Daoy (cell line): Measurements from ENCODE around the gene CCDC141. TPM values are rescaled to one million over a fixed set of nuclear protein-coding genes. Genes with fewer than 3 reads are reported as not detected.
"Not testable (repeated sequence)": the region's sequence is repeated elsewhere in the genome, so short reads cannot be mapped to it uniquely, and the experiment has no call there.

Experiments used
- DNase-seq: peaks from one replicate; pipeline ENCODE4 v3.0.0-alpha.2; 2015; ENCODE audit warnings: low read depth
- total RNA-seq: library from RNA; depleted of rRNA; stranded (reverse); fragments of >200 nt; shearing (Covaris generic); gene quantifications from 2 replicates; pipeline ENCODE4 v1.2.3, GENCODE V29; 2014

CCDC141 gene
- total RNA-seq, 1 experiment from 2014 or later = not detected

DNA sequence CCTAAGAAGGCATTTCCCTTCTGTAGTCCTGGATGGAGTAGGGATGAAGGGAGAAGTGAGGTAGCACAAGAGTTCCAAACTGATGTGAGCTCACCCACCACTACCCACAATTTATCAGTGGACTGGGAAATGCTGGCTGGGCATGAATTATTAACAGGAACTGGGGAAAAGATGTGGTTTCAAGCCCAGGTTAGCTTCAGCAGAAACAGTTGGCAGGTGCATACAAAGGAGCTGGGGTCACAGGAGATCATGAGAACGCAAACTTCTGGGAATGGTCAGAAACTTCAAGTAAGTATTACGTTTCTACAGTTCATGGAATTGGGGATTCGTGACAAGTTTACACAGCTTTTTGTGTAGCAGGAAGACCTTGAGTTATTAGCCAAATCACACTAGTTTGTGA lies 5.4 kb downstream of the CCDC141 start:
- DNase-seq = no peak

DNA sequence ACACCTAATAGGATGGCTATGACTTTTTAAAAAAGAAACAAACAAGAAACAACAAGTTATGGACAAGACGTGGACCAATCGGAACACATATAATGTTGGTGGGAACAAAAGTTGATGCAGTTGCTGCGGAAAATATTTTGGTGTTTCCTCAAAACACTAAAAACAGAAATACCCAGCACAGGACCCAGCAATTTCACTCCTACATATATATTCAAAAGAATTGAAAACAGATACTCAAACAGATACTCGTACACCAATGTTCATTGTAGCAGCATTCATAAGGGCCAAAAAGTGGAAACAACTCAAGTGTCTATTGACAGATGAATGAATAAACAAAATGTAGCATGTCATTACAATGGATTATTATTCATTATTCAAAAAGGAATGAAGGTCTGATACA lies 12.1 kb downstream of the CCDC141 start:
- DNase-seq = no peak

DNA sequence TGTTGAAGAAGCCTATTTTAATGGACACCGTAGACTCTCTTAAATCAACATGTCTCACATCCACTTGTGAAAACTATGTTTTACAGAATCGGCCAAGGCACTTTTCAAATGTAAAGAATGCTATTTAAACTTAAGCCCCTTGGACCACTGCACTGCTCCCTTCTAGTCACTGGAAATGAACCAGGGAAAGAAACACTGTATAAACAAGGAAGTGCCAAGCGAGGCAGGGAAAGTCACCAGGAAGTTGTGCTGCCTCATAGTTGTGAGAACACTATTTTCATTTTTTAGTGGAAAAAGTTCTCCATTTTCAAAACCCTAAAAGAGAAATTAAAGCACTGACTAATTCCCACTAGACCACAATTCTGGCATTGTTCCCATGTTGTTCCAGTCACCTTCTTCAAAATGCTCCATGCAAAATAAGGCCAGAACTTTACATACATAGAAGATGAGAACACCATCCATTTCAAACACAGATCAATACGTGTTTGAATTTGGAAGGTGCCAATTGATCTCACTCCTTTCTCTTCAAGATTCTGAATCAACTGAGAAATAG lies 13.5 kb downstream of the CCDC141 start:
- DNase-seq = no peak

DNA sequence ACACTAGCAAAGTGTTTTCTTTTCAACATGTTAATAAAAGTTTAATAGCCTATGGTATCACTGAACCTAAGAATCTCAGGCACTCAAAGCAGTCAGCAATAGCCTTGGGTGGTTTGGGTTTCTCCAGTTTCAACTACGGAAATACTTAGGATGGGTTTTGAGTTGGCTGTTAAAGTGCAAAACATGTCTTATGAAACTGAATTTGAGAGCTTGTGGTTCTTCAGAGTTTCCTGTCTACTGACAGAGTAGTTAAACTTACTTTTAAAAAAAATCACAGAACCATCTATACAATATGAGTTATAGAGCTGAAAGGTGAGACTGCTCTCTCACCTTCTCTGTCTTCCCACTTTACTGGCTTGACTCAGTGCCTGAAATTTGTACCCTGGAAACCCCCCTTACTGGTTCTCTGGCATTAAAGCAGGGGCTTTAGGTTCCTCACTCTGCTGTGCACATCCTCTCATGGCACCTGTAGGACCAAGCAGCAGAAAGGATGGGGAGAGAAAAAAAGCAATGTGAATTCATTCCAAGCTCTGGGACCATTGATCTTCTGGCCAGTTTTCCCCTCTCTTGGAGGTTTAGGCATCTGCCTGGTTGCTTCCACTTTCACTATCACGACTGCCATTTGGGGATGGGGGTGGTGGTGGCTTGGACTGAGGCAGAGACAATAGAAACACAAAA lies 18.1 kb downstream of the CCDC141 start:
- no peak for DNase-seq

DNA sequence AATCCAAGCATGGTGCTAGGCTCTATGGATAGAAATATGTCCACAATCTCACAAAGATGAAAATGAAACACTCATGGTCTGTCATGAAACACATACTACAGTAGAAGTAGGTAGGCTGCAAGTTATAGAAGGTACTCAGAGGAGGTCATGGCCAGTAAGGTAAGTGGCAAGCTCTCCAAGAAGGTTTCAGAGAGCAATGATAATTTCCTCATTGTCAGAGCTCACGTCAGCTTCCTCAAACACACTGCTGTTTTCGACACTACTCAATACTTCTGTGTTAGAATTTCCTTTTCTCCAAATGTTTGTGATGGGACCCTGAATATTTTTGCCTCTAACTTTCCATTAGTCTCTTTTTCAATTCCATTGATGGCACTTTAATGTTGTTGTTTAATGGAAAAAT lies 25.5 kb downstream of the CCDC141 start:
- DNase-seq = no peak

DNA sequence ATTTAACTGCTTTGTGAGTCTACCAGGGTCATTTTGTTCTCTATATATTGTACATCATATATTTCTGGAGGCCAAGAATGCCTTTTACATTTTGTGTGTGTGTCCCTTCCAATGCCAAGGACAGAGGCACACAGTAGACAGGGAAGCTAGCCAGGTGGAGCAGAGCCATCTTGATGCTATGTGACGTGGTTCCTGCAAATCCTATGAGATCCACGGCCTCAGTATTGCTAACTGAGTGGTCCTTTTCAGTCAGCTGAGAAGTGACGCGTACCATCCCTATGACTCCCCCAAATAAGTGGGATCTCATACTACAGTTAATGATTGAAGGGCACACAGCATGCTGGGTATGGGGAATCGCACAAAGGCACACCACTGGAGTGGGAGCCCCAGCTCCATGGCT lies 27.3 kb downstream of the CCDC141 start:
- DNase-seq = no peak

DNA sequence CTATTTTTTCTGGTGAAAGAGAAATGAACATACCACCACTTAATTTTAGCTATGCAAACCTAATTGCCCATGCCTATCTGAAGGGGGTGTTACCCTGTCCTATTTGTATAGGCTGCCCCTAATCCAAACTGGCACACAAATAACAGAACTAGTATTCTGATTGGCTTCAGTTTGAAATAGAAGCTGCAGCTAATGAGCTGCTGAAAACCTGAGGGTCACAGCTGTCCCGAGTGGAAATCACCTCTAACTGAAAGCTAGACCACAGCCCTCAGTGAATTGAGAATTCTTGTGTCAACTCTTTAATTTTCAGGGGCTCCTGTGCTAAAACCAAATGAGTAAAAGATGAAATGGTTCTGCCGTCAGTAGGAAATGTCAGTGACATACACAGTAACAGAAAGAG lies 28.7 kb downstream of the CCDC141 start:
- no peak for DNase-seq

DNA sequence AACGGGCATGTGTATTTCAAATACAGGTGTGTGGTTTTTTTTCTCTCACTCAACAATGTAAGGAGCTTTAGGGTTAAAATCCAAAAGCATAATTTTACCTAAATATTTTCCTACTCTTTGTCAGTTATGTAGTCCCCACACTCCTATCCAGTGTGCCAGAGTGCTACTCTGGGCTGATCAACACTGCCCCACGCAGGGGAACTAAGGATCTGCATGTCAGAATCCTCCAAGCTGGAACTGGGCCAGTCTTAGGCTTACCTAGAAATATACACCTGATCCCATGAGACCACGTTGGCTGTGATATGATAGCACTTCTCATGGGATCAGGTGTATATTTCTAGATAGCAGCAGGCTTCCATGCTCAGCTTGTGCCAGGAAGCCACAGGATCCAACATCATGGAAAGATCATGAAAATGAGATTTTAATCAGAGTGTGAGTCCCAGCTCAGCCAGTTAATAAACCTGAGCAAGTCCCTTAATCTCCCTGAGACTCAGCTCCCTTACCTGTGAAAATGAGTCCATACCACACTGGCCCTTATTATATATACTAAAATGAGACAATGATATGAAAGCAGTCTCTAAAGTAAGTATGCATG lies 29.7 kb downstream of the CCDC141 start:
- DNase-seq = peak; percentile 6

DNA sequence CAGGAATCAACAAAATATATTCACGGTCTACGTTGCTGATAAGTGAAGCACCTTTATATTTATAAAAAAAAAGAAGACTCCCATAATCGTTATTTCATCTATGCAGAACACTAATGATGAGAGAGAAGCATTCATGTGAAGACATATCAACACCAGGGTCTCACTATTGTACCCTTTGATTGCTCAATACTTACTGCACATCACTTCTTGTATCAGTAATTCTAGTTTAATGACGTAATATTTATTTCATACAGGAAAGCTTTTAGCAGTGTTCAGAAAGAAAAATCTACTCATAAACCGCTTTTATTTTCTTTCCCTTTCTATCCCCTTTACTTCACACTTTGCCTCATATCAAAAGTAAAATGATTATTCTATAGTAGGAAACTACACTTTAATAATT lies 30.7 kb downstream of the CCDC141 start:
- no peak for DNase-seq

DNA sequence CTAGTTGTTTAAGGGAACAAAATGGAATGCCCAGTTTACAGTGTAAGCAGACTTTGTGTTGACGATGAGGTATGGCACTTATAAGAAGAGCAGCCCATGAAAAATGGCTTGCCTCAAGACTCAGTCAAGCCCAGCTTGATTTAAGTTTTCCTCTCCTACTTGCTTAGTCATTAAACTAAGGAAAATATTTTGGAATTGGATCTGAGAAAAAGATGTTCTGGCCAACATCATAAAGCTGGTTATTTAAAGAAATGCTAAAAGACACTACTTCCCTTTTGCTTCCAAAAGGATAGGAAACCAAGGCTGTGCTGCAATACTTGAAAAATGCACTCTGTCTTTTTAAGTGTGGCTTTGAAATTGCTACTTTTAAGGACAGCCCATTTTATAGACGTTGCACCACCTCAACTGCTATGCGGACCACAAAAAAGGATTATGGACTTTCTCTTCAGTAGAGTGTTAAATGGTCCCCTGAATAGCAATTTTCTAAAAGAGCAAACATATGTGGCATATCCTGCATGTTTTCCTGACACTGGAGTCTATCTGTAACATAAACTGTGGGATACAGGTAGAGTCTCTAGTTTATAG lies 32.1 kb downstream of the CCDC141 start:
- DNase-seq = no peak

DNA sequence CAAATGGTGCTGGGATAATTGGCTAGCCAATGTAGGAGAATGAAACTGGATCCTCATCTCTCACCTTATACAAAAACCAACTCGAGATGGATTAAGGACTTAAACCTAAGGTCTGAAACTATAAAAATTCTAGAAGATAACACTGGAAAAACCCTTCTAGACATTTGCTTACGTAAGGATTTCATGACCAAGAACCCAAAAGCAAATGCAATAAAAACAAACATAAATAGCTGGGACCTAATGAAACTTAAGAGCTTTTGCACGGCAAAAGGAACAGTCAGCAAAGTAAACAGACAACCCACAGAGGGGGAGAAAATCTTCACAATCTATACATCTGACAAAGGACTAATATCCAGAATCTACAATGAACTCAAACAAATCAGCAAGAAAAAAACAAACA lies 35.7 kb downstream of the CCDC141 start:
- DNase-seq = not testable (repeated sequence)

DNA sequence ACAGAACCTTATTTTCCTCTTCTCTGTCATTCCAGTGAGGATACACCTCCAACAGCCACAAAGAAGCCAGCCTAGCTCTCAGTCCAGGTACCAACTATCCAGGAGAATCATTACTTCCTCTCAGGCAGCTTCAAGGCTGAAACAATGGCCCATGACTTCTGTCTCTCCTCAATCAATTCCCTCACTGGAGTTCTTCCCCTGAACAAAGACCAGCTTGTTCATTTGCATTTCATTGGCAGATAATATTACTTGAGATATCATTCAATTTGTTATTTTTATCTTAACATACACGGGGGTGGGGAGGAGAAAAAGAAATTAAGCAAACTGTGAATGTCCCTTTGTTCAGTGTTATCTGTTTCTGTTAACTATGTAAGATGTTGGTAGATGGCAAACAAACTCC lies 44.0 kb downstream of the CCDC141 start:
- no peak for DNase-seq

DNA sequence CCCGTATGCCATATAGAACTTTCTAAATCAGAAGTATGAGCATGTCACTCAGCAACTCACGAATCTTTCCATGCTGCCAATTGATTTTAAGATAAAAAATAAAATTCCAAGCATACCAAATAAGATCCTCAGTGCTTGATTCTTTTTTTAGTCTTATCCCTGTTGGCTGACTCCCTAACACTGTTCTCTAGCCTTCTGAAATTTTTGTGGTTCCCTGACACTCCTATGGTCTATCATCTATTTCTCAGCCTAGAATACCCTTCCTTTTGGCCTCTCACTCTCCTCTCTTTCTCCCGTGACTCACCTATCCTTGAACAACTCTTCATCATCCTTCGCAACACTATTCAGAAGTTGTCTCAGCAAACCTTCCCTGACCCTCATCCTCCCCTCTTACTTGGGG lies 50.5 kb downstream of the CCDC141 start:
- DNase-seq = no peak

DNA sequence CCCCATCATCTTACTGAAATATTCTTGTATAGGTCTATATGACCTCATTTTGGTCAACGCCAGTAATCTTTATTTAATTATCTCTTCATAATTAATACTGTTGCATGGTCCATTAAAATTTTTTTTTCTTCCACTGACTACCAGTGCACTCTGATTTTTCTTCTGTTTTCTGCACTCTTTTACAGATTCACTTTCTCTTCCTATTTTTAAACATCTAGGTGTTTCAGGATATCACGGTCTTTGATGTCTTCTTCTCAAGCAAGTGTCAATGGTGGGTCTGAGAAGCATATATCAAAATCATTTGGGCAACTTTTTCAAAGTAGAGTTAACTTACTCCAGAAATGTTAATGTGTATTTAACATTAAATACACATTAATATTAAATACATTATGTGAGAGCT lies 51.4 kb downstream of the CCDC141 start:
- DNase-seq = no peak

DNA sequence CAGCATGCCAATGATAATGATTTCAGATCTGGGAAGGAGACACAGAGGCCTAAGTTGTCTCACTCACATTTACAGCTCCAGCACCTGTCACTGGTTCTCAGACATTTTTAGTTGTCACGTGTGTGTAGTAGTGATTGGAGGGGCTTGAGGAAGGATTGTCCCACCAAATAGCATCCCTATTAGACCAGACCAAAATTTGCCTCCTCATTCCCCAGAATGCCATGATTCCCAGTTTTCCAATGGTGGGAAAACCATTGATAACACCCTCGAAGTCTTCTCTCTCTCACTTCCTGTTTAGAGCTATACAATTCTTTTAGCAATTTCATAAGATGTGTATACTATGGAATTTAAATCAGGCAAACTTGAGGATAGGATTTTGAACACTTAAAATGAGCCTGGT lies 52.5 kb downstream of the CCDC141 start:
- no peak for DNase-seq

DNA sequence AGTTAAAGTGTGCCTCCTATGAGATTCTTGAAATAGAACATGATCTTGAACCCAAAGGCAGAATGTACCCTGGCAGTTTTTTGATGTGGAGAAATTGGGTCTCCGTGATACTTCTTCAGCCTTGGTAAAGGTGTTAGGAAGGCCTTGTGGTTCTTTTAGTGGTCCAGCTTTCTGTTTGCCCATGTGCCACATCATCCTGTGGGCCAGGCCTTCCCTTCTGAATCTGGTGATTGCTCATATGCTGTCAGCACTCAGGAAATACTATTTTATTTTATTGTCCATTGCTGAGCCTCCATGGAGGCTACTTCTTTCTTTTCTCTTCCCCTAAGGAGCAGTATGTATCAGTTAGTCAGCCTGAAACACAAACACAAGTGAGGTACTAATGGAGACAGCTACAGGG lies 52.9 kb downstream of the CCDC141 start:
- no peak for DNase-seq

DNA sequence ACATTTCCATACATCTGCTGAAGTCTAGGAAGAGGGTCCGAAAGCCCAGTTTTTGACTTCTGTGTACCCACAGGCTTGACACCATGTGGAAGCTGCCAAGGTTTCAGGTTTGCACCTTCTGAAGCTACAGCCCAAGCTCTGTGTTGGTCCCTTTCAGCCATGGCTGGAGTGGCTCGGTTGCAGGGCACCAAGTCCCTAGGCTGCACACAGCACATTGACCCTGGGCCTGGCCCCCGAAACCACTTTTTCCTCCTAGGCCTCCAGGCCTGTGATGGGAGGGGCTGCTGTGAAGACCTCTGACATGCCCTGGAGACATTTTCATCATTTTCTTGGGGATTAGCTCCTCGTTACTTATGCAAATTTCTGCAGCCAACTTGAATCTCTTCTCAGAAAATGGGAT lies 55.7 kb downstream of the CCDC141 start:
- DNase-seq = no peak

DNA sequence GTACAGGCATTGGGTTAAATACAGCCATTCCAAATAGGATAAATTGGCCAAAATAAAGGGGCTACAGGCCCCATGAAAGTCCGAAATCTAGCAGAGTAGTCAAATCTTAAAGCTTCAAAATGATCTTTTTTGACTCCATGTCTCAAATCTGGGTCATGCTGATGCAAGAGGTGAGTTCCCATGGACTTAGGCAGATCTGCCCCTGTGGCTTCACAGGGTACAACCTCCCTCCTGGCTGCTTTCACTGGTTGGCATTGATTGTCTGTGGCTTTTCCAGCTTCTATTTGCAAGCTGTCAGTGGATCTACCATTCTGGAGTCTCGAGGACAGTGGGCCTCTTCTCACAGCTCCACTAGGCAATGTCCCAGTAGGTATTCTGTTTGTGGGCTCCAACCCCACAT lies 56.1 kb downstream of the CCDC141 start:
- no peak for DNase-seq

DNA sequence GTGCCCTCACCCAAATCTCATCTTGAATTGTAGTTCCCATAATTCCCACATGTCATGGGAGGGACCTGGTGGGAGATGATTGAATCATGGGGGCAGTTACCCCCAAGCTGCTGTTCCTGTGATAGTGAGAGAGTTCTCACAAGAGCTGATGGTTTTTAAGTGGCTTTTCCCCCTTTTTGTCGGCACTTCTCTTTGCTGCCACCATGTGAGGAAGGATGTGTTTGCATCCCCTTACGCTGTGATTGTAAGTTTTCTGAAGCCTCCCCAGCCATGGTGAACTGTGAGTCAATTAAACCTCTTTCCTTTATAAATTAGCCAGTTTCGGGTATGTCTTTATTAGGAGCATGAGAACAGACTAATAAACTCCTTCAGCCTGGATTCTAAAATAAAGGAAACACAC lies 57.2 kb downstream of the CCDC141 start:
- DNase-seq = not testable (repeated sequence)

DNA sequence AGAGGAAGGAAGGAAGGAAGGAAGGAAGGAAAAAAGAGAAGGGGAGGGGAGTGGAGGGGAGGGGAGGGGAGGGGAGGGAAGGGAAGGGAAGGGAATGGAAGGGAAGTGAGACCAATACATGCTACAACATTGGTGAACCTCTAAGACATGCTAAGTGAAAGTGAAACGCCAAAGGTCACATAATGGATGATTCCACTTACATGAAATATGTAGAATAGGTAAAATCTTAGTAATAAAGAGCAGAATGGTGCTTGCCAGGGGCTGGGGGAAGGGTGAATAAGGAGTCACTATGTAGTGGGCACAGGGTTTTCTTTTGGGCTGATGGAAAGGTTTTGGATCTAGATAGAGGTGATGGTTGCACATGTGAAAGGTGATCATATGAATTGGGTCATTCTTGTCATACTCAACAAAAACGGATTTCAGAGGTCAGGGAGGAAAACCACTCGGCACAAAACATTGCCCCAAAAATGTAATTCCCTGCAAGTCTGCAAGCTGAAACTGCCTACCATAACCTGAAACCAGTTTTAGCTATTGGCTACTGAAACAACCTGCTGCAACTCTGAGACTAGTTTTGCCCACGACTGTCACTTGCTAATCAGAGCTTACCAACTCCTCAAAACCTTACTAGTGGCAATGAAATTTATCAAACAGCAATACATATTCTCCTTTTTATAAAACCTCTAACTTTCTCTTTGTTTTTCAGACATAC lies 59.2 kb downstream of the CCDC141 start:
- no peak for DNase-seq

DNA sequence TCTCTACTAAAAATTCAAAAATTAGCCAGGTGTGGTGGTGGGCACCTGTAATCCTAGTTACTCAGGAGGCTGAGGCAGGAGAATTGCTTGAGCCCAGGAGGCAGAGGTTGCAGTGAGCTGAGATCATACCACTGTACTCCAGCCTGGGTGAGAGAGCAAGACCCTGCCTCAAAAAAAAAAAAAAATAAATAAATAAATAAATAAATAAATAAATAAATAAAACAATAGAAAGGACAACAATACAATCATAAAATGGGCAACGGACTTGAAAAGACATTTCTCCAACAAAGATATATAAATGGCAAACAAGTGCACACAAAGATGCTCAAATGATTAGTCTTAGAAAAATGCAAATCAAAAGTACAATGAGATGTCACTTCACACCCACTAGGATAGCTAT lies 60.5 kb downstream of the CCDC141 start:
- DNase-seq = not testable (repeated sequence)

DNA sequence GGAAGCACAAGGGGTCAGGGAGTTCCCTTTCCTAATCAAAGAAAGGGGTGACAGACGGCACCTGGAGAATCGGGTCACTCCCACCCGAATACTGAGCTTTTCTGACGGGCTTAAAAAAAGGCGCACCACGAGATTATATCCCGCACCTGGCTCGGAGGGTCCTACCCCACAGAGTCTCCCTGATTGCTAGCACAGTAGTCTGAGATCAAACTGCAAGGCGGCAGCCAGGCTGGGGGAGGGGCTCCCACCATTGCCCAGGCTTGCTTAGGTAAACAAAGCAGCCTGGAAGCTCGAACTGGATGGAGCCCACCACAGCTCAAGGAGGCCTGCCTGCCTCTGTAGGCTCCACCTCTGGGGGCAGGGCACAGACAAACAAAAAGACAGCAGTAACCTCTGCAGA lies 67.3 kb downstream of the CCDC141 start:
- DNase-seq = not testable (repeated sequence)

DNA sequence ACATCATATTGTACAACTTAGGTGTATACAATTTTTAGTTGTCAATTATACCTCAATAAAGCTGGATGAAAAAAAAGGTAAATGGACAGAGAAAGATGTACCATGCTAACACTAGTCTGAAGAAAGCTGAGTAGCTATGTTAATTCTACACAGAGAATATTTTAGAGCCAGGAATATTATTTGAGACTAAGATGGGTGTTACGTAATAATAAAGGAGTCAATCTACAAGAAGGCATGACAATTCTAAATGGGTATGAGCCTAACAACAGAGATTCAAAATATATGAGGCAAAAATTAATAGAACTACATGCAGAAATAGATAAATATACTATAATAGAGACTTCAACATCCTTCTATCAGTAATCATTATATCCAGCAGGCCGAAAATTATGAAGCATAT lies 69.1 kb downstream of the CCDC141 start:
- DNase-seq = no peak
